Pons (tissue), 1 donor: ENCODE results near the gene HOXD9.

Source experiments
- DNase-seq: peaks from one replicate; pipeline ENCODE4 v3.0.0-alpha.2; 2016; ENCODE audit warnings: low spot score

Gene HOXD9

GRCh38 chr2:176122683-176123410 is at the start of gene HOXD9:
TSS of gene HOXD9 (plus strand) at chr2:176122719. CDS start at chr2:176122769, 50 bp downstream.
- no peak for DNase-seq

GRCh38 chr2:176072951-176073904 is 49.3 kb upstream of the HOXD9 start:
- no peak for DNase-seq

- DNase-seq, result no peak
Measured at GRCh38 chr2:176074919-176075425, 47.5 kb upstream of the HOXD9 start.

- no peak for DNase-seq
Measured at GRCh38 chr2:176075481-176075880, 47.0 kb upstream of the HOXD9 start.

- no peak for DNase-seq
Measured at GRCh38 chr2:176076063-176076462, 46.5 kb upstream of the HOXD9 start.

- DNase-seq, result no peak
Measured at GRCh38 chr2:176076796-176077195, 45.7 kb upstream of the HOXD9 start.

GRCh38 chr2:176078541-176079284 is 43.8 kb upstream of the HOXD9 start:
- DNase-seq, result no peak

GRCh38 chr2:176079285-176079830 is 43.2 kb upstream of the HOXD9 start:
- DNase-seq, result no peak

- DNase-seq, result no peak
Measured at GRCh38 chr2:176079831-176080539, 42.5 kb upstream of the HOXD9 start.

- DNase-seq, result no peak
Measured at GRCh38 chr2:176080540-176081375, 41.8 kb upstream of the HOXD9 start.

- no peak for DNase-seq
Measured at GRCh38 chr2:176081376-176081836, 41.1 kb upstream of the HOXD9 start.

GRCh38 chr2:176081837-176082524 is 40.5 kb upstream of the HOXD9 start:
- DNase-seq, result no peak

GRCh38 chr2:176082525-176082823 is 40.0 kb upstream of the HOXD9 start:
- DNase-seq, result no peak

- DNase-seq, result no peak
Measured at GRCh38 chr2:176082824-176083751, 39.4 kb upstream of the HOXD9 start.

GRCh38 chr2:176083796-176084261 is 38.7 kb upstream of the HOXD9 start, which contains the start of gene EVX2:
TSS of gene EVX2 (minus strand) at chr2:176083962. CDS start at chr2:176083776, 186 bp downstream.
- no peak for DNase-seq

GRCh38 chr2:176084611-176085119 is 37.9 kb upstream of the HOXD9 start:
- DNase-seq, result no peak

- DNase-seq, result no peak
Measured at GRCh38 chr2:176085120-176085788, 37.3 kb upstream of the HOXD9 start.
